GM21576 (cell line): Measurements from ENCODE around the gene DBR1.
"Not testable (repeated sequence)": the region's sequence is repeated elsewhere in the genome, so short reads cannot be mapped to it uniquely, and the experiment has no call there.

Experiments
- ATAC-seq: cut with Tn5 transposase; IDR thresholded peaks from one replicate; pipeline ENCODE4 v1.9.1; 2021; ENCODE audit warnings: mild to moderate bottlenecking, moderate library complexity; ENCODE audit not compliant: unreplicated experiment

Gene DBR1

DNA sequence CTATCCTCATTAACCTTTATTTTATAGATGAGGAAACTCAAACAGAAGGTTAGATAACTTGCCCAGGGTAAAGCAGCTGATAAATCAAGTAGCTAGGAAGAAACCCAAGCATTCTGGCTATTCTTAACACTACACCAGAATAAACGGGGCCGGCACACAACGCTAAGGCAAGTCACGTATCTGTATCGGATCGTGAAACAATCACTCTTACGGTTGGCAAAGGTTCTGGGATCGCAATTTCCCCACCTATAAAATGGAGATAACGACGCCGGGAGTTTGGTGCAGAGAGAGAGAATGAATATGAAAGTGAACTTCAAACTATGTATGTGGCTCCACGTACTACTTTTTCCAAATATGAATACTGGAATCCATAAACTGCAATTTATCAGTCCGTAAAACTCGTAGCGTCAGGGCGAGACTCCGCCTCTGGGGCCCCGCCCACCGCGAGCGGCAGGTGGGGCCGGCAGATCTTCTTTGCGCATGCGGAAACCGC is 12.1 kb upstream of the DBR1 start:
- ATAC-seq, result peak; percentile 91

GRCh38 chr3:138186221-138186620 is 11.5 kb upstream of the DBR1 start:
- ATAC-seq, result no peak

DNA sequence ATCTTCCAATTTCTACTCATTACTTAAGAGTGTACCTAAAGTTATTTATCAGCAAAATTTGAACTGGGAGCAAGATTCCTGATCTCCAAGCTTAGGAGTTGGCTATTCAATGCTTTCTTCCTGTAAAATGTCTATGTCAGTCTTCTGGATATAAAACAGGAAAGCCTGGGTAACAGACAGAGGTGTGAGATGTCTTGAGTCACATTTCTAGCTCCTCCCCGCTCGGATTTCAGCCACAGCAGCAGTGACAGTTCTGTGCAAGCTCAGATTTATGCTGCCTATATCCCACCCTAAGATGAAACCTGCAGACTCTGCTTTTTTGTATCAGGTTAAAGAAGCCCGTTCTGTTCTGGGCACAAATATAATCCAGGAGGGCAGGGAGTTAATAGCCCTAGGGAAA is 10.3 kb upstream of the DBR1 start:
- no peak for ATAC-seq

GRCh38 chr3:138180375-138181029 is 5.8 kb upstream of the DBR1 start:
- ATAC-seq, result peak; percentile 82

- no peak for ATAC-seq
These were observed 826 bp downstream of the DBR1 start for GRCh38 chr3:138173769-138174420.

DNA sequence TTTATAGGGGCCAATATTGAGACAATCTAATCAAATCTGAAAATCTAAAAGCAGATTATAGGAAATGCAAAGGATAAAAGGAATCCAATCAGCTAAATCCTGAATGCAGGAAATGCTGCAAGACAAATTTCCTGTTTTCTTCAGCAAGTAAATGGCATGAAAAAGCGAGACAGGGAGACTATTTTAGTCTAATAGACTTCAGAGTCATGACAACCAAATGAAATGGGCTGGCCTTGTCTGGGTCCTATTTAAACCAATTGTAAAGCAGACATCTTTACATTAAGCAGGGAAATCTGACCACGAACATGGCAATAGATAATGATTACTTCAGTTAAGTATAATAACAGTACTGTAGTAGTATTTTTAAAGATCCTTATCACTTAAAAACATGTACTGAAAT is 2.1 kb downstream of the DBR1 start:
- no peak for ATAC-seq

GRCh38 chr3:138165061-138165460 is 9.7 kb downstream of the DBR1 start:
- no peak for ATAC-seq

DNA sequence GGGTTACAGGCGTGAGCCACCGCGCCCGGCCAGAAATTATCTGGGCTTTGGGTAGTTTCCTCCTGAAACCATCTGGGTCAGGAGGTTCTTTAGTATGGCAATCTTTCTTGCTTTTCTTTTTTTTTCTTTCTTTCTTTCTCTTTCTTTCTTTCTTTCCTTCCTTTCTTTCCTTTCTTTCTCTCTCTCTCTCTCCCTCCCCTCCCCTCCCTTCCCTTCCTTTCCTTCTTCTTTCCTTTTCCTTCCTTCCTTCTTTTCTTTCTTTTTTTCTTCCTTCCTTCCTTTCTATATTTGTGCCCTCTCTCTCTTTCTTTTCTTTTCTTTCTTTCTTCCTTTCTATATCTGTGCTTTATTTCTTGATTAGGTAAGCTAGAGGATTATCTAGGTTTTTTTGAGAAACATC is 17.0 kb downstream of the DBR1 start:
- ATAC-seq, result no peak

DNA sequence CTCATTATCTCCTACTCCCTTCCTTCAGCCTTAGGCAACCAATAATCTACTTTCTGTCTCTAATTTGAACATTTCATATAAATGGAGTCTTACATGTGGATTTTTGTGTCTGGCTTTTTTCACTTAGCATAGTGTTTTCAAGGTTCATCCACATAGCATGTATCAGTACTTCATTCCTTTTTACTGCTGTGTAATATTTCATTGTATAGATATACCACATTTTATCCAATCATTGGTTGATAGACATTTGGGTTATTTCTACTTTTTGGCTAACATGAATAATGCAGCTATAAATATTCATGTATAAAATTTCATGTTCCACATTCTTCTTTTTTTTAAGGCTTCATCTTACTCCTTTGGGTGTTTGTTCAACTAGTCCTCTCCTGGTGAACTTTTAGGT is 20.2 kb downstream of the DBR1 start:
- no peak for ATAC-seq

DNA sequence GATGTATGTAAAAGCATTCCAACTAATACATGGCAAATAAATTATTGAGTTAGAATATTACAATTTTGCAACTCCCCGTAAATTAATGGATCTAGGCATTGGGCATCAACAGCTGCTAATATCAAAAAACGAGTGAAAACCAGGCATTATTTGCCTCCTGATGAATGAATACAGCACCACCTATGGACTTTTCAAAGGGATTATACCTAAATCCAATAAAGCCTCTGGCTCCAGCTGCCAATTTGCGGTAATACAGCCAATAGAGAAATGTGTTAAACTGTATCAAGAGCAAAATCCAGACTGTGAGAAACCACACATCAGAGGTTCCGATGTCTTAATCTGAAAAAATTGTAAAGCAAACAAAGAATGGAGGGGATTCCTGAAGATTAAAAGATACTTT is 26.2 kb downstream of the DBR1 start:
- no peak for ATAC-seq

- ATAC-seq, result not testable (repeated sequence)
These were observed 32.5 kb downstream of the DBR1 start for GRCh38 chr3:138142181-138142580.

- ATAC-seq, result no peak
These were observed 33.8 kb downstream of the DBR1 start for GRCh38 chr3:138140940-138141339.

DNA sequence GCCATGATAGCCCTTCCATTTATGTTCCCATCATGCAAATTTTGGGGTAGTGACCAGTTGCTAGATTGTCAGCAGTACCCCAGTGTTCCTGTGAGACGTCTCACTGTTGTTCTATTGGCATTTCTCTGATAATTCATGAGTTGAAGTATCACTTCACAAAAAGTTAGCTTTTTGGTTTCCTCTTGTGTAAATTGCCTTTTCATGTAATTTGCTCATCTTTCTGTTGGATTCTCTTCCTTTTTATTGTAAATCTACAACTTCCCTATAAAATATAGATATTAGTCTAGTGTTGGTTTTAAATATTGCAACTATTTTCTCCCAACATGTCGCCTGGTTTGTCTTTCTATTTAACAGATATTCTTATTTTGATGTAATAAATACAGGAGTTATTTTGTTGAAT is 35.0 kb downstream of the DBR1 start:
- ATAC-seq, result no peak

DNA sequence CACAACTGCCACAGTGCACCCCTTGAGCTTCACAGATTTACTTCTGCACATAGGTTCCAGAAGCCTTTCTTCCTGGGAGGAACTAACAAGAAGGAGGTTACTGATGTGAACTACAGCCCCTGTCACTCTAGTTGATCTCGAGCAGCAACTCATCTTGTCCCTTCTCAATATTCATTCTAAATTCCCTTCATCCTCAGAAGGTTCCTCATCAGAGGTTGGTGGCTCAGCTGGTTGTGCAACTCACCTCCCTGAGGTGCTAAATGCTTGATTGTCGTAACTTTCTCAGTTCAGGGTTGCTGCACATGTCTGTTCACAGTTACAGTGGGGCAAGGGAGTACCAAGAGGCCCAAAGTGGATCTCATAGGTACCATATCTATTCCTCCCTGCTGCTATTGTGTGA is 36.9 kb downstream of the DBR1 start:
- no peak for ATAC-seq

- no peak for ATAC-seq
These were observed 38.5 kb downstream of the DBR1 start for GRCh38 chr3:138136201-138136600.

GRCh38 chr3:138135833-138136194 is 38.9 kb downstream of the DBR1 start:
- no peak for ATAC-seq

DNA sequence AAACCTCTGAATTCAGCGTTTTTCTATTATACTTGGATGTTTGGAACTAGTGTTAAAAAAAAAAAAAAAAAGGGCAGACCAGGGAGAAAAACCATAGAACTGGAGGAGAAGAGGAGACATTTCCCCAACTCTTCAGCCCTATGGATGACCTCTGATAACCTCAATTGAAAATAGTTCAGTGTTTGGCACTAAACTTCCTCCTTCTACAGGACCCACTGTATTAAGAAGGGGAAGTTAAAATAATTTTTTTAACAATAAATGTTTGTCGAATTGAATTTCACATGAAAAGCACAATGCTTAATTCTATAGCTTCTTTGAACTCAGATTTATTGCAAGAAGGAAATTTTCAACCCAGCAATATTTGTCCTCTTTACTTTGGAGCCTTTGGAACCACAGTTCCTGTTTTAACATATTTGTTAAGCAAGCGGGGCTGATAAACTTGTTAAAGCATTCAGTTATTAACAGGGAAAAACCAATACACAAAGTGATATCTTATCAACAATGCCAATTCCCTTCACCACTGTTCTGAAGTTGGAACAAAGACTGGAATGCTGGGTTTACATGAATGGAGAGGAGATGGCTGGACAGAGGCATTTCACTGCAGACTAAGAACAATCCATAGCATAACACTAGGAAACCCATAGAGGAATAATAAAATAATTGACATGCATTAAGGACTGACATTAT is 39.4 kb downstream of the DBR1 start:
- ATAC-seq, result no peak

- no peak for ATAC-seq
These were observed 42.5 kb downstream of the DBR1 start, which contains the start of gene A4GNT for GRCh38 chr3:138132239-138132638. Gene A4GNT, minus strand, starts transcription at chr3:138132390. Its CDS starts 1,134 bp downstream, at chr3:138131256.

- ATAC-seq, result no peak
These were observed 46.9 kb downstream of the DBR1 start for GRCh38 chr3:138127636-138128365.

GRCh38 chr3:138125548-138126221 is 49.0 kb downstream of the DBR1 start:
- ATAC-seq, result no peak
